Measurements from ENCODE around the gene SLAMF1.
"Not testable (repeated sequence)": the region's sequence is repeated elsewhere in the genome, so short reads cannot be mapped to it uniquely, and the experiment has no call there.

The SLAMF1 gene

GRCh38 chr1:160576390-160576789, 70.5 kb downstream of the SLAMF1 start:
- no peak overlapping the region for H3K4me3 ChIP-seq (ENCODE audit: low read depth, low read length)
- DNase-seq (ENCODE audit: low read depth) = no peak

- no peak for DNase-seq (ENCODE audit: low read depth)
Observed at GRCh38 chr1:160575112-160575664, 71.7 kb downstream of the SLAMF1 start.

DNA sequence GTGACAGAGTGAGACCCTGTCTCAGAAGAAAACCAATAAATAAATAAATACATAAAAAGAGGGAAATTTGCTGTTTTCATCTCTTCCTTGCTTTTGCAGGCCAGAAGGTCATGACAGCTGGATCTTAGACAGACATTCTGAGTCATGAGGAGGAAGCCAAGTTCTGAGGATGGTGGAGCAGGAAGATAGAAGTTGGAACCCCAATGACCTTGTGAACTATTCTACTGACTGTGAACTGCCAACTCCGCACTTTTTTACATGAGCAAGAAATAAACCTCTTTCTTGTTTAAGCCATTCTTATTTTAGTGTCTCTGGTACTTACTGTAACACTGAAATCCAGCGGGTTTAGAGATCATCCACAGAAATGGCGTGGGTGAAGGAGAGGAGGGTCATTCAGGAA, 76.0 kb downstream of the SLAMF1 start:
- H3K4me3 ChIP-seq (ENCODE audit: low read depth, low read length) = no peak overlapping the region
- DNase-seq (ENCODE audit: low read depth) = no peak

More at GRCh38 chr1:160575112-160575664, 71.7 kb downstream of the SLAMF1 start:
- H3K4me3 ChIP-seq (ENCODE audit: low read depth, low read length) = no peak overlapping the region

DNA sequence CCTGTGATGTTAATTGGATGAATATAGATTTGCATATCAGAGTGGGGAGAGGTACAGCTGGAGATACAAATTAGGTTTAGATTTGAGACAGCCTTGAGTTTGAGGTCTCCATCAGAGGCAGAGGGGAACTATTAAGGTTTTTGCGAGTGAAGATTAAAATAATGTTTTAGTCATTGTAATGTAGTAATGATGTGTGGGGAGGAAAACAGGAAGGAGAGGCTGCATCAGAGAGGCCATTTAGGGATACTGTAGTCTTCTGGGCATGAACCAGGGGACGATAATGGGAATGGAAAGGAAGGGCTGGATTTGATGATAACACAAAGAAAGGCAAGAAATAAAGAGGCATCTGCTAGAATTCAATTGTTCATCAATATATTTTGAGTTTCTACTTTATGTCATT, 77.0 kb downstream of the SLAMF1 start:
- H3K4me3 ChIP-seq (ENCODE audit: low read depth, low read length) = no peak overlapping the region
- DNase-seq (ENCODE audit: low read depth) = no peak

DNA sequence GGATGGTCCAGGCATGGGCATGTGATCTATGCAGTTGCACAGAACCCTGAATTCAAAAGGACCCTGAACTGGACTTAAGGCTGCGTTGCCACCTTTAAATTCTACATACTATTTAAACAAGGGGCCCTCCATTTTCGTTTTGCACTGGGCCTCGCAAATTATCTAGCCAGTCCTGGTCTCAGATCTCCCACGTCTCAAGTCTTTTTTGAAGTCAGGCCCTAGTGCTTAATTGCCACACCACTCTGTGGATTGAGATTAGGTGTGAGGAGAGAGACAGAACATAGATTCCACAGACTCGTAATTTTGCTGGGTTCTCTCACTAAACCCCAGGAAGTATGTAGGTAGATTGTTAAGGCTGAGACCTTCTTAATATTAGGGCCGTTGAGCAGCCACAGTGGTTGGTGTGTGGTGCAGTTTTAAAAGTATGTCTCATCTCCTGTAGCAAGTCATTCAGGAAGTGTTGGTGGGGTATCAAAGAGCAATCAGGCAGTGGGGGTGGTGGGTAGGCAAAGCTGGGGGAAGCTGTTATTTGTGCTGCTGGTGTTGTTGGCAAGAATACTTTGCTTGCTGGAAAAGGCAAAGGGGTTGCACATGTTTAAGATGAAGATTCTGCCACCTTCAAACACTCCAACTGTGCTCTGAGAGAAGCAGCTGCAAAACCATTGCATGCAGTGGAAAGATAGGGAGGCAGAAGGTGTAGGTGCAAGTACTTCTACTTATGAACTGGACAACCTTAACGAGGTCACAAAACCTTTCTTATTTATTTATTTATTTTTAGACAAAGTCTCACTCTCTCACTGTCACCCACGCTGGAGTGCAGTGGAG, 78.8 kb downstream of the SLAMF1 start:
- H3K4me3 ChIP-seq (ENCODE audit: low read depth, low read length) = no peak overlapping the region
- DNase-seq (ENCODE audit: low read depth) = no peak

GRCh38 chr1:160567341-160567740, 79.5 kb downstream of the SLAMF1 start:
- H3K4me3 ChIP-seq (ENCODE audit: low read depth, low read length) = no peak overlapping the region
- DNase-seq (ENCODE audit: low read depth) = no peak

DNA sequence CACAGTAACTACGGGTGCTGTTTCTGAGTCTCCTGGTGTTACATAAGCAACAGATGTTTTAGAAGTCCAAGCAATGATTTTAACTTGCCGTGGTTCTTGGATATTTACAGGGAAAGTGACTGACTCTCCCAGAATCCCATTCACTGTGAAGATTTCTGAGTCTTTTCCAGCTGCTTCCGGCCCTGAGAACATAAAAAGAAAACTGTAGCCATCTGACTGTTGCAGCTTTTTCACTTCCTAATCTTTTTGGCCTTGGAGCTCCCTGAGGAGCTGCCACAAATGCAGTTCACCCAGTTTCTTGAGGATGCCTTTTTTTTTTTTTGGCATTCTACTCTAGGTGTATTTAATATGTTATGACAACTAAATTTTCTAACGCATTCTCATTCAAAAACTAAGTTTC, 81.3 kb downstream of the SLAMF1 start:
- no peak overlapping the region for H3K4me3 ChIP-seq (ENCODE audit: low read depth, low read length)
- no peak for DNase-seq (ENCODE audit: low read depth)

DNA sequence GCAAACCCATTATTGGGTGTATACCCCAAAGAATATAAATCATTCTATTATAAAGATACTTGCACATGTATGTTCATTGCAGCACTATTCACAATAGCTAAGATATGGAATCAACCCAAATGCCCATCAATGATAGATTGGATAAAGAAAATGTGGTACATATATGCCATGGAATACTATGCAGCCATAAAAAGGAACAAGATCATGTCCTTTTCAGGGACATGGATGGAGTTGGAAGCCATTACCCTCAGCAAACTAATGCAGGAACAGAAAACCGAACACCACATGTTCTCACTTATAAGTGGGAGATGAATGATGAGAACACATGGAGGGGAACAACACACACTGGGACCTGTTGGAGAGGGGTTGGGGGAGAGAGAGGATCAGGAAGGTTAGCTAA, 83.6 kb downstream of the SLAMF1 start:
- not testable (repeated sequence) for H3K4me3 ChIP-seq (ENCODE audit: low read depth, low read length); DNase-seq (ENCODE audit: low read depth)

DNA sequence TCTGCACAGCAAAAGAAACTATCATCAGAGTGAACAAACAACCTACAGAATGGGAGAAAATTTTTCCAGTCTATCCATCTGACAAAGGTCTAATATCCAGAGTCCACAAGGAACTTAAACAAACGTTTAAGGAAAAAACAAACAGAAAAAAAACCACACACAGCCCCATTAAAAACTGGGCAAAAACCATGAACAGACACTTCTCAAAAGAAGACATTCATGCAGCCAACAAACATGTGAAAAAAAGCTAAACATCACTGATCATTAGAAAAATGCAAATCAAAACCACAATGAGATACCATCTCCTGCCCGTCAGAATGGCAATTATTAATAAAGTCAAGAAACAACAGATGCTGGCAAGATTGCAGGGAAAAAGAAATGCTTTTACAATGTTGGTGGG, 84.1 kb downstream of the SLAMF1 start:
- DNase-seq (ENCODE audit: low read depth) = not testable (repeated sequence)

GRCh38 chr1:160560806-160561205, 86.0 kb downstream of the SLAMF1 start:
- no peak for DNase-seq (ENCODE audit: low read depth)
- no peak overlapping the region for H3K4me3 ChIP-seq (ENCODE audit: low read depth, low read length)

More for the DNA sequence above, 84.1 kb downstream of the SLAMF1 start:
- not testable (repeated sequence) for H3K4me3 ChIP-seq (ENCODE audit: low read depth, low read length)

DNA sequence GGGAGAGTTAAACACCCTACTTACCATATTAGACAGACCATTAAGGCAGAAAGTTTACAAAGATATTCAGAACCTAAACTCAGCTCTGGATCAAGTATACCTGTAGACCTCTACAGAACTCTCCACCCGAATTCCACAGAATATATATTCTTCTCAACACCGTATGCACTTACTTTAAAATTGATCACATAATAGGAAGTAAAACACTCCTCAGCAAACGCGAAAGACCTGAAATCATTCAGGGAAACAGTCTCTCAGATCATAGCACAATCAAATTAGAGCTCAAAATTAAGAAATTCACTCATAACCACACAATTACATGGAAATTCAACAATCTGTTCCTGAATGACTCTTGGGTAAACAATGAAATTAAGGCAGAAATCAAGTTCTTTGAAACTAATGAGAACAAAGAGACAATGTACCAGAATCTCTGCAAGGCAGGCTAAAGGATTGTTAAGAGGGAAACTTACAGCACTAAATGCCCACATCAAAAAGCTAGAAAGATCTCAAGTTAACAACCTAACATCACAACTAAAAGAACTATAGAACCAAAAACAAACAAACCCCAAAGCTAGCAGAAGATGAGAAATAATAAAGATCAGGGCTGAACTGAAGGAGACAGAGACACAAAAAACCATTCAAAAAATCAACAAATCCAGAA, 86.7 kb downstream of the SLAMF1 start:
- DNase-seq (ENCODE audit: low read depth) = no peak
- no peak overlapping the region for H3K4me3 ChIP-seq (ENCODE audit: low read depth, low read length)

DNA sequence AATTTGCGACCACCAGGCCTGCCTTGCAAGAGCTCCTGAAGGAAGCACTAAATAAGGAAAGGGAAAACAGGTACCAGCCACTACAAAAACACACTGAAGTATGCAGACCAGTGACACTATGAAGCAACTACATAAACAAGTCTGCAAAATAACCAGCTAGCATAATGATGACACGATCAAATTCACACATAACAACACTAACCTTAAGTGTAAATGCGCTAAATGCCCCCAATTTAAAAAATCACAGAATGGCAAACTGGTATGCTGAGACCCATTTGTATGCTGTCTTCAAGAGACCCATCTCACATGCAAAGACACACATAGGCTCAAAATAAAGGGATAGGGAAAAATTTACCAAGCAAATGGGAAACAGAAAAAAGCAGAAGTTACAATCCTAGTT, 87.4 kb downstream of the SLAMF1 start:
- H3K4me3 ChIP-seq (ENCODE audit: low read depth, low read length); DNase-seq (ENCODE audit: low read depth): not testable (repeated sequence)

DNA sequence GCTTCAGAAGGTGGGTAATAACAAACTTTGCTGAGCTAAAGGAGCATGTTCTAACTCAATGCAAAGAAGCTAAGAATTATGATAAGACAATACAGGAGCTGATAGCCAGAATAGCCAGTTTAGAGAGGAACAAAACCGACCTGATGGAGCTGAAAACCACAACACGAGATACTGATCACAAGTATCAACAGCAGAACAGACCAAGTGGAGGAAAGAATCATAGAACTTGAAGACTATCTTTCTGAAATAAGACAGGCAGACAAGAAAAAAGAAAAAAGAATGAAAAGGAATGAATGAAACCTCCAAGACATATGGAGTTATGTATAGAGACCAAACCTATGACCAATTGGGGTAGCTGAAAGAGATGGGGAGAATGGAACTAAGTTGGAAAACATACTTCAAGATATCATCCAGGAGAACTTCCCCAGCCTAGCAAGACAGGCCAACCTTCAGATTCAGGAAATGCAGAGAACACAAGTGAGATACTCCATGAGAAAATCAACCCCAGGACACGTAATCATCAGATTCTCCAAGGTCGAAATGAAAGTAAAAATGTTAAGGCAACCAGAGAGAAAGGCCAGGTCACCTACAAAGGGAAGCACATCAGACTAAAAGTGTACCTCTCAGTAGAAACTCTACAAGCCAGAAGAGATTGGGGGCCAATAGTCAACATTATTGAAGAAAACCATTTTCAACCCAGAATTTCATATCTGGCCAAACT, 88.0 kb downstream of the SLAMF1 start:
- no peak overlapping the region for H3K4me3 ChIP-seq (ENCODE audit: low read depth, low read length)
- no peak for DNase-seq (ENCODE audit: low read depth)

All from skeletal muscle cell (primary cell).